IPS DF 6.9 (cell line): ENCODE measurements around the gene FXYD2.

Source experiments
- DNase-seq: peaks from one replicate; pipeline ENCODE4 v3.0.0-alpha.2; 2013; ENCODE audit warnings: low read depth, low spot score
- H3K27ac ChIP-seq: one replicate; pipeline ENCODE4 v1.5.1; 2013; ENCODE audit warnings: low read length, control low read depth
- H3K27me3 ChIP-seq: 2 replicates; pipeline ENCODE4 v1.6.1; 2013; ENCODE audit warnings: mild to moderate bottlenecking, low read length; ENCODE audit not compliant: control insufficient read depth, insufficient read depth
- H3K36me3 ChIP-seq: 2 replicates; pipeline ENCODE4 v1.6.1; 2013; ENCODE audit warnings: low read length; ENCODE audit not compliant: control insufficient read depth, insufficient read depth
- H3K4me1 ChIP-seq: 2 replicates; pipeline ENCODE4 v1.6.1; 2013; ENCODE audit warnings: low read length; ENCODE audit not compliant: control insufficient read depth, insufficient read depth
- H3K4me3 ChIP-seq: 2 replicates; pipeline ENCODE4 v1.5.1; 2013; ENCODE audit warnings: mild to moderate bottlenecking, low read length
- H3K9me3 ChIP-seq: 2 replicates; pipeline ENCODE4 v1.6.1; 2013; ENCODE audit warnings: low read length, inconsistent platforms; ENCODE audit not compliant: control insufficient read depth, insufficient read depth
- WGBS: extraction: QIAGEN DNeasy Blood & Tissue Kit; methylation state at CpG from one replicate; pipeline ENCODE4 v1.1.7; 2013; ENCODE audit warnings: mixed read lengths, missing lambda C conversion rate; ENCODE audit not compliant: insufficient read length, insufficient coverage; 5-methylcytosine and 5-hydroxymethylcytosine counted together

The FXYD2 gene

GRCh38 chr11:117781627-117782026, 42.9 kb downstream of the FXYD2 start:
- no peak overlapping the region for H3K27ac ChIP-seq
- H3K4me1 ChIP-seq: no peaks in the 10 kb centered on the region
- WGBS: no CpG with 5 or more reads among the region's 4 CpGs
- H3K27me3 ChIP-seq: no peaks in the 10 kb centered on the region
- no peaks in the 10 kb centered on the region for H3K9me3 ChIP-seq
- no peaks in the 10 kb centered on the region for H3K36me3 ChIP-seq
- no peak for DNase-seq
- no peak overlapping the region for H3K4me3 ChIP-seq

- no peak overlapping the region for H3K27ac ChIP-seq
Observed at GRCh38 chr11:117780456-117780855, 44.1 kb downstream of the FXYD2 start.

GRCh38 chr11:117774553-117774952, 50.0 kb downstream of the FXYD2 start:
- no CpG with 5 or more reads among the region's 3 CpGs for WGBS

More at GRCh38 chr11:117780456-117780855, 44.1 kb downstream of the FXYD2 start:
- no peaks in the 10 kb centered on the region for H3K36me3 ChIP-seq
- WGBS: no CpG with 5 or more reads among the region's 26 CpGs
- H3K4me1 ChIP-seq: no peaks in the 10 kb centered on the region; the same call in 1 of the 2 replicates
- no peaks in the 10 kb centered on the region for H3K27me3 ChIP-seq
- H3K4me3 ChIP-seq: no peak overlapping the region
- no peaks in the 10 kb centered on the region for H3K9me3 ChIP-seq
- DNase-seq: no peak

GRCh38 chr11:117772360-117772759, 52.2 kb downstream of the FXYD2 start:
- no CpG with 5 or more reads among the region's 6 CpGs for WGBS
- no peaks in the 10 kb centered on the region; the same call in 1 of the 2 replicates for H3K4me1 ChIP-seq
- H3K36me3 ChIP-seq: no peaks in the 10 kb centered on the region
- DNase-seq: no peak
- H3K27ac ChIP-seq: no peak overlapping the region
- H3K27me3 ChIP-seq: no peaks in the 10 kb centered on the region
- H3K4me3 ChIP-seq: no peak overlapping the region
- no peaks in the 10 kb centered on the region for H3K9me3 ChIP-seq

More at GRCh38 chr11:117774553-117774952, 50.0 kb downstream of the FXYD2 start:
- no peaks in the 10 kb centered on the region for H3K36me3 ChIP-seq
- H3K27me3 ChIP-seq: no peaks in the 10 kb centered on the region
- no peaks in the 10 kb centered on the region for H3K9me3 ChIP-seq
- H3K27ac ChIP-seq: no peak overlapping the region
- H3K4me1 ChIP-seq: no peaks in the 10 kb centered on the region; the same call in 1 of the 2 replicates
- no peak for DNase-seq
- no peak overlapping the region for H3K4me3 ChIP-seq

GRCh38 chr11:117771841-117772240, 52.7 kb downstream of the FXYD2 start:
- WGBS: no CpG with 5 or more reads among the region's 7 CpGs
- Histone ChIP-seq H3K4me3 (no peak overlapping the region), H3K9me3 (no peaks in the 10 kb centered on the region), H3K36me3 (no peaks in the 10 kb centered on the region), H3K4me1 (no peaks in the 10 kb centered on the region; the same call in 1 of the 2 replicates), H3K27ac (no peak overlapping the region), H3K27me3 (no peaks in the 10 kb centered on the region)
- DNase-seq: no peak

GRCh38 chr11:117771197-117771596, 53.3 kb downstream of the FXYD2 start:
- H3K4me3 ChIP-seq: no peak overlapping the region
- H3K4me1 ChIP-seq: no peaks in the 10 kb centered on the region
- no peaks in the 10 kb centered on the region for H3K9me3 ChIP-seq
- WGBS: no CpG with 5 or more reads among the region's 6 CpGs
- DNase-seq: no peak
- no peak overlapping the region for H3K27ac ChIP-seq
- no peaks in the 10 kb centered on the region for H3K27me3 ChIP-seq
- no peaks in the 10 kb centered on the region for H3K36me3 ChIP-seq

- no peak for DNase-seq
Observed at GRCh38 chr11:117770061-117770460, 54.5 kb downstream of the FXYD2 start.

More at GRCh38 chr11:117770061-117770460, 54.5 kb downstream of the FXYD2 start:
- Histone ChIP-seq H3K9me3 (no peaks in the 10 kb centered on the region), H3K36me3 (no peaks in the 10 kb centered on the region), H3K27me3 (no peaks in the 10 kb centered on the region), H3K4me3 (no peak overlapping the region), H3K4me1 (no peaks in the 10 kb centered on the region), H3K27ac (no peak overlapping the region)
- no CpG with 5 or more reads among the region's 4 CpGs for WGBS
